GM18909 (cell line): ENCODE measurements around the gene PDIA5.

Experiments used
- ATAC-seq: cut with Tn5 transposase; IDR thresholded peaks from one replicate; pipeline ENCODE4 v1.9.1; 2021; ENCODE audit warnings: mild to moderate bottlenecking; ENCODE audit not compliant: unreplicated experiment, poor library complexity

The PDIA5 gene

GRCh38 chr3:123202451-123202850 lies 135.6 kb downstream of the PDIA5 start:
- ATAC-seq: no peak
